OCI-LY7 (cell line): Measurements from ENCODE around the gene ITPA. TPM values are rescaled to one million over a fixed set of nuclear protein-coding genes. Genes with fewer than 3 reads are reported as not detected.

Source experiments
- BruUV-seq: library from RNA; stranded (reverse); fragments of 400-500 nt; replicated peaks from 2 replicates; lab custom pipeline; 2021; lab: Mats Ljungman, UMichigan
- CTCF ChIA-PET: fragments of 300-600 bp; sonication (Branson Sonifier 250); formaldehyde crosslinking; loops from one replicate; lab custom pipeline; 2022; ENCODE audit warnings: antibody characterized with exemption; ENCODE audit not compliant: unreplicated experiment; lab: Charles Lee
- POLR2A ChIA-PET: fragments of 300-600 bp; sonication (Branson Sonifier 250); formaldehyde crosslinking; loops from one replicate; lab custom pipeline; 2022; ENCODE audit warnings: antibody characterized with exemption; lab: Charles Lee
- DNase-seq: peaks from one replicate; pipeline ENCODE4 v3.0.0-alpha.2; 2015; ENCODE audit warnings: low spot score
- H2AFZ ChIP-seq: fragments of 200-600 bp; sonication (generic), shearing (Covaris generic); 2 replicates; pipeline ENCODE4 v1.6.1; 2014; ENCODE audit warnings: mild to moderate bottlenecking, antibody characterized with exemption, low read length, moderate library complexity
- H3K27ac ChIP-seq: fragments of 200-600 bp; sonication (generic); 2 replicates; pipeline ENCODE4 v1.5.1; 2014; ENCODE audit warnings: mixed run types, low read depth, mild to moderate bottlenecking, moderate library complexity, low read length, inconsistent platforms; ENCODE audit not compliant: poor library complexity, severe bottlenecking
- H3K36me3 ChIP-seq: fragments of 200-600 bp; sonication (generic); 2 replicates; pipeline ENCODE4 v1.6.1; 2014; ENCODE audit warnings: mild to moderate bottlenecking, antibody characterized with exemption, low read length, moderate library complexity, mixed read lengths; ENCODE audit not compliant: insufficient read depth
- H3K4me1 ChIP-seq: fragments of 200-600 bp; sonication (generic); 2 replicates; pipeline ENCODE4 v1.5.1; 2014; ENCODE audit warnings: mild to moderate bottlenecking, low read length; ENCODE audit not compliant: insufficient read depth, poor library complexity, severe bottlenecking
- H3K4me2 ChIP-seq: fragments of 200-600 bp; sonication (generic); 2 replicates; pipeline ENCODE4 v1.6.1; 2014; ENCODE audit warnings: mild to moderate bottlenecking, low read length
- H3K4me3 ChIP-seq: fragments of 200-600 bp; sonication (generic); 2 replicates; pipeline ENCODE4 v1.5.1; 2014; ENCODE audit warnings: mild to moderate bottlenecking, low read depth, low read length; ENCODE audit not compliant: poor library complexity, severe bottlenecking
- H3K79me2 ChIP-seq: fragments of 200-600 bp; sonication (generic); 2 replicates; pipeline ENCODE4 v1.6.1; 2016; ENCODE audit warnings: low read depth, mild to moderate bottlenecking, low read length, moderate library complexity, mixed read lengths; ENCODE audit not compliant: insufficient read depth
- H3K9me2 ChIP-seq: fragments of 200-600 bp; sonication (generic); 2 replicates; pipeline ENCODE4 v1.6.1; 2016; ENCODE audit warnings: mild to moderate bottlenecking, low read length, mixed read lengths; ENCODE audit not compliant: insufficient read depth
- H3K9me3 ChIP-seq: fragments of 200-600 bp; sonication (generic); 2 replicates; pipeline ENCODE4 v1.6.1; 2014; ENCODE audit warnings: mild to moderate bottlenecking, mixed run types, low read length, mixed read lengths
- H4K20me1 ChIP-seq: fragments of 200-600 bp; sonication (generic); 2 replicates; pipeline ENCODE4 v1.6.1; 2014; ENCODE audit warnings: mild to moderate bottlenecking, antibody characterized with exemption, low read length, moderate library complexity, mixed read lengths; ENCODE audit not compliant: insufficient read depth
- EZH2phosphoT487 ChIP-seq: fragments of 200-600 bp; sonication (generic); IDR thresholded peaks from 2 replicates; pipeline ENCODE4 v1.6.1; 2018; ENCODE audit warnings: low read depth, borderline replicate concordance, mild to moderate bottlenecking, mixed run types, antibody characterized with exemption, low read length, moderate library complexity, mixed read lengths
- intact Hi-C: fragments of 100-400 bp; cut with micrococcal nuclease; formaldehyde crosslinking; loops from one replicate; pipeline ENCODE4 v1.10.0; 2022; ENCODE audit not compliant: unreplicated experiment
- total RNA-seq, 2 experiments: library from RNA; depleted of rRNA in 1 of 2; stranded (reverse); fragments of >200 nt in 1 of 2; shearing (Covaris generic) in 1 of 2; gene quantifications; 2 replicates each; pipeline ENCODE4 v1.2.3, GENCODE V29; 2014 to 2022
- TF ChIP-seq, protein P1 (sequence below): fragments of 200-600 bp; sonication (generic); conservative IDR thresholded peaks from 2 replicates; pipeline ENCODE4 v1.5.1; 2014; ENCODE audit warnings: mild to moderate bottlenecking, antibody characterized with exemption, low read length, moderate library complexity, mixed read lengths

ITPA gene
- total RNA-seq, 2 experiments from 2014 or later: 58.0 to 62.4 TPM

DNA sequence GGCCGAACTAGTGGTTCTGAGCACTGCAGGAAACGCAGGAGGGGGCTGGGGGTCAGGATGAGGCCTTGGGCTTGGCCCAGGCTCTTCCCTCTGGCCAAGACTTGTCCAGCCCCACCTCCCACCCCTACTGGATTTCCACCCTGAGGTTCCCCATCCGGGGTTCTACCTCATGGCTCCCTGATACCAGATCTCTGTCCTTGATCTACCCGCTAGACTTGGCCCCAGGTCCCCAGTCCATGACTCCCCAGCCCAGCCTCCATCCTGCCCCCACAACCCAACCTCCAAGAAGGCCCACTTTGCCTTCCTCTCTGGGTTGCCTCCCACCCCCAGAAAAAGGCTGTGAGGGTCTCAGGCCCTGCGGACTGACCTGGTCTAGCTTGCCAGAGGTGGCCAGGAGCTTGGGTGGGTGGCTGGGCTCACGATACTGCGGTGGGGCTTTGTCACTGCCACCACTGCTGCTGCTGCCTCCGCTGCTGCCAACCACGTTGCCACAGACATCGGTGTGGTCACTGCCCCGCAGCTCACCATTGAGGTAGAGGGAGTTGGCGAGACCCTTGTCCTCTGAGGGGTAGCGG, 42.9 kb upstream of the ITPA start:
- Histone ChIP-seq H3K9me2 (no peaks in the 10 kb centered on the region), H3K4me1 (peaks cover 10% of the 10 kb centered on the region), H3K36me3 (no peaks in the 10 kb centered on the region), H3K27ac (no peak overlapping the region), H4K20me1 (no peaks in the 10 kb centered on the region), H3K4me3 (no peak overlapping the region), H3K79me2 (no peaks in the 10 kb centered on the region), H3K9me3 (no peaks in the 10 kb centered on the region), H3K4me2 (no peak overlapping the region), H2AFZ (no peak overlapping the region)
- DNase-seq: no peak
- no TSS peak for BruUV-seq
- intact Hi-C loops: no loop called here
- no peak for TF ChIP-seq EZH2phosphoT487
- TF ChIP-seq, protein P1, sequence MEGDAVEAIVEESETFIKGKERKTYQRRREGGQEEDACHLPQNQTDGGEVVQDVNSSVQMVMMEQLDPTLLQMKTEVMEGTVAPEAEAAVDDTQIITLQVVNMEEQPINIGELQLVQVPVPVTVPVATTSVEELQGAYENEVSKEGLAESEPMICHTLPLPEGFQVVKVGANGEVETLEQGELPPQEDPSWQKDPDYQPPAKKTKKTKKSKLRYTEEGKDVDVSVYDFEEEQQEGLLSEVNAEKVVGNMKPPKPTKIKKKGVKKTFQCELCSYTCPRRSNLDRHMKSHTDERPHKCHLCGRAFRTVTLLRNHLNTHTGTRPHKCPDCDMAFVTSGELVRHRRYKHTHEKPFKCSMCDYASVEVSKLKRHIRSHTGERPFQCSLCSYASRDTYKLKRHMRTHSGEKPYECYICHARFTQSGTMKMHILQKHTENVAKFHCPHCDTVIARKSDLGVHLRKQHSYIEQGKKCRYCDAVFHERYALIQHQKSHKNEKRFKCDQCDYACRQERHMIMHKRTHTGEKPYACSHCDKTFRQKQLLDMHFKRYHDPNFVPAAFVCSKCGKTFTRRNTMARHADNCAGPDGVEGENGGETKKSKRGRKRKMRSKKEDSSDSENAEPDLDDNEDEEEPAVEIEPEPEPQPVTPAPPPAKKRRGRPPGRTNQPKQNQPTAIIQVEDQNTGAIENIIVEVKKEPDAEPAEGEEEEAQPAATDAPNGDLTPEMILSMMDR: no peak
- ChIA-PET POLR2A (no interaction called here), CTCF (no interaction called here)

DNA sequence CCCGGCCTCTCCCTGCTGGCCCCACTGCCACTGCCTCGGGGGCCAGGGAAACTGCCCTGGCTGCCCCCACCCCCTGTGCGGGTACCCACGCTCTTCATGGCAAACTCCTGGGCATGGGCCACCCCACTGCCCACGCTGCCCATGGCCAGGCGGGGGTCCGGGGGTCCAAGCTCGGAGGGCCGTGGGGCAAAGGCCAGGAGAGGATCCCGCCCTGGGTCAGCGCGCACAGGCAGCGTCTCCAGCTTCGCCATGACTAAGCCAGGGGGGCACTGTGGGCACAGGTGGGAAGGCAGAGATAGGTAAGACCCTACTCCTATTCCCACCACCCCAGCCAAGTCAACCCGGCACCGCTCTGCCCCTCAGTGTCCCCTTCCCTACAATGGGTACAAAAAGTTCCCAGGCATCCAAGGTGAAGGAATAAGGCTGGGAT, 42.4 kb upstream of the ITPA start:
- no peaks in the 10 kb centered on the region for H3K9me2 ChIP-seq
- H3K27ac ChIP-seq: no peak overlapping the region
- TF ChIP-seq, protein P1: no peak
- TF ChIP-seq EZH2phosphoT487: no peak
- no peak overlapping the region for H3K4me3 ChIP-seq
- H3K79me2 ChIP-seq: no peaks in the 10 kb centered on the region
- no peak overlapping the region for H2AFZ ChIP-seq
- no peak overlapping the region for H3K4me2 ChIP-seq
- ChIA-PET POLR2A (no interaction called here), CTCF (no interaction called here)
- intact Hi-C loops: no loop called here
- no peak for DNase-seq
- H3K9me3 ChIP-seq: no peaks in the 10 kb centered on the region
- H3K36me3 ChIP-seq: no peaks in the 10 kb centered on the region
- H4K20me1 ChIP-seq: no peaks in the 10 kb centered on the region
- peaks cover 10% of the 10 kb centered on the region for H3K4me1 ChIP-seq
- no TSS peak for BruUV-seq

DNA sequence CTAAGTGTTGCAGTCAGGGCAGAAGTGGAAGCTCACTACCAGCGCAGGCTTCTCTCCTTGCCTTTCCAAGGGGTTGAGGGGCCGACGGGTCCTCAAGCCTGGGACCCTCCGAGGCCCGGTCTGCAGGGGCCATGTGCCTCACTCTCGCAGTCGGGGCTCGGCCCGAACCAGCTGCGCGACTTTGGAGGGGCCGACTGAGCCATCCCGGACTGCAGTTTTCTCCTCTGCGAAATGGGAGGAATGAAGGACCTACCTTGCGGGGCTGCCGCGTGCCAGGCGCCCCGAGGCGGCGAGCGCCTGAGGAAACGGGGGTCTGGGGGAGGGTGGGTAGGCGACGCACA, 41.6 kb upstream of the ITPA start:
- ChIA-PET CTCF (no interaction called here), POLR2A (no interaction called here)
- no peak overlapping the region for H3K4me2 ChIP-seq

More for the DNA sequence above, 41.6 kb upstream of the ITPA start:
- no peak overlapping the region for H2AFZ ChIP-seq
- H4K20me1 ChIP-seq: no peaks in the 10 kb centered on the region
- peaks cover 8% of the 10 kb centered on the region for H3K4me1 ChIP-seq
- H3K36me3 ChIP-seq: no peaks in the 10 kb centered on the region
- H3K9me2 ChIP-seq: no peaks in the 10 kb centered on the region
- BruUV-seq: no TSS peak
- H3K27ac ChIP-seq: no peak overlapping the region
- no peak overlapping the region for H3K4me3 ChIP-seq
- DNase-seq: no peak
- intact Hi-C loops: no loop called here
- no peaks in the 10 kb centered on the region for H3K79me2 ChIP-seq
- TF ChIP-seq EZH2phosphoT487: no peak
- TF ChIP-seq, protein P1: no peak
- H3K9me3 ChIP-seq: no peaks in the 10 kb centered on the region
